Lower leg skin (tissue), 4 donors: Measurements from ENCODE around the gene NPHP3. TPM values are rescaled to one million over a fixed set of nuclear protein-coding genes. Genes with fewer than 3 reads are reported as not detected.

Experiments
- DNase-seq, 2 donors: peaks; one replicate each; pipeline ENCODE4 v3.0.0-alpha.2; 2019; ENCODE audit warnings: low spot score in 2 of 2
- H3K4me3 ChIP-seq: fragments of 200-600 bp; sonication (generic); 2 replicates; pipeline ENCODE4 v1.5.1; 2017; ENCODE audit warnings: mild to moderate bottlenecking, low read depth; ENCODE audit not compliant: poor library complexity, severe bottlenecking
- CTCF ChIP-seq, 3 donors: fragments of 450-650 bp; IDR thresholded peaks; one replicate each; pipeline ENCODE4 v1.5.1; 2016; ENCODE audit warnings: antibody characterized with exemption in 3 of 3, mild to moderate bottlenecking in 3 of 3, moderate library complexity in 2 of 3
- POLR2A ChIP-seq, 2 donors: fragments of 450-650 bp; IDR thresholded peaks; one replicate each; pipeline ENCODE4 v1.6.1; 2016 to 2017; ENCODE audit warnings: antibody characterized with exemption in 2 of 2, mild to moderate bottlenecking in 1 of 2, moderate library complexity in 1 of 2
- WGBS, 2 donors: methylation state at CpG; one replicate each; pipeline ENCODE4 v1.1.5; 2018; 5-methylcytosine and 5-hydroxymethylcytosine counted together
- intact Hi-C: fragments of 100-400 bp; cut with DNase I; formaldehyde crosslinking; loops from one replicate; pipeline ENCODE4 v1.15.0; 2023; ENCODE audit warnings: low total_unique reads
- total RNA-seq, 4 donors: library from RNA; depleted of rRNA; stranded (reverse); fragments of >200 nt; gene quantifications; one replicate each; pipeline ENCODE4 v1.1.0, GENCODE V29; 2016

The NPHP3 gene
- total RNA-seq, 4 donors from 2014 or later, result 16.3 to 37.1 (median 30.2) TPM

- no peak for DNase-seq
- H3K4me3 ChIP-seq, result no peak overlapping the region
- intact Hi-C loops, result no loop called here
- TF ChIP-seq POLR2A (IDR thresholded peaks at IDR 0.05), result no peak
These were observed 40.0 kb downstream of the NPHP3 start for GRCh38 chr3:132682201-132682600.

DNA sequence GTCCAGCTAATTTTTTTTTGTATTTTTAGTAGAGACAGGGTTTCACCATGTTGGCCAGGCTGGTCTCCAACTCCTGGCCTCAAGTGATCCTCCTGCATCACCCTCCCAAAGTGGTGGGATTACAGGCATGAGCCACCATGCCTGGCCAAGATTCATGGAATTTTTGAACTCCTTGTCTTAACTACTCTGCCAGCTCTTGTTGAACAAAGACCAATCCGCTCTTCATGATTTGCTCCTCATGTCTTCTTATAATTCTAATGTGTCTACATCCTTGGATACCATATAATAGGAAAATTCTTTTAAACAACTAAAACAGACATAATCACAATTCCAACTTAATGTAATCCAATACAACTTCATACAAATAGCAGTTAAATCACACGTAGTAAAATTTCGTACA lies 40.8 kb downstream of the NPHP3 start:
- H3K4me3 ChIP-seq, result no peak overlapping the region
- no peak for DNase-seq
- intact Hi-C loops, result no loop called here
- TF ChIP-seq POLR2A (IDR thresholded peaks at IDR 0.05) (no peak), CTCF (IDR thresholded peaks at IDR 0.05) (no peak)
- 92 to 96% methylated on average over 3 of the region's 3 CpGs for WGBS, 2 donors

GRCh38 chr3:132679911-132680310 lies 42.3 kb downstream of the NPHP3 start:
- H3K4me3 ChIP-seq, result no peak overlapping the region
- TF ChIP-seq POLR2A (IDR thresholded peaks at IDR 0.05) (no peak), CTCF (IDR thresholded peaks at IDR 0.05) (no peak)
- DNase-seq, result no peak
- intact Hi-C loops, result no loop called here
- WGBS, 2 donors, result 87 to 92% methylated on average over 5 of the region's 5 CpGs

GRCh38 chr3:132675408-132675807 lies 46.8 kb downstream of the NPHP3 start:
- DNase-seq, result no peak
- intact Hi-C loops, result no loop called here
- TF ChIP-seq CTCF (IDR thresholded peaks at IDR 0.05) (no peak), POLR2A (IDR thresholded peaks at IDR 0.05) (no peak)
- no peak overlapping the region for H3K4me3 ChIP-seq

DNA sequence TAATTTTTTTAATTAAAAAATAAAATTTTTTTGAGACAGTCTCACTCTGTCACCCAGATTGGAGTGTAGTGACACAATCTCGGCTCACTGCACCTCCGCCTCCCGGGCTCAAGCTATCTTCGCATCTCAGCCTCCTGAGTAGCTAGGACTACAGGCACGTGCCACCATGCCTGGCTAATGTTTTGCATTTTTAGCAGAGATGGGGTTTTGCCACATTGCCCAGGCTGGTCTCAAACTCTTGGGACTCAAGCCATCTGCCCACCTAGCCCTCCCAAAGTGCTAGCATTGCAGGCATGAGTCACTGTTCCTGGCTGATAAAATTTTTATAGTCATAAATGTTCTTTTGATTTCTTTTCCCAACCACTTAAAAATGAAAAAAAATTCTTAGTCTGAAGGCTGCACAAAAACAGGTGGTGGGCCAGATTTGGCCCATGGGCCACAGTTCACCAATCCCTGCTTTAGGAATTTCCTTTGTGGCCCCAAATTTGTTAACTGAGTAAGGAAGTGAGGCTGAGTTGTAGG lies 52.9 kb downstream of the NPHP3 start:
- TF ChIP-seq POLR2A (IDR thresholded peaks at IDR 0.05), result no peak
- TF ChIP-seq CTCF (IDR thresholded peaks at IDR 0.05), result no peak
- no peak overlapping the region for H3K4me3 ChIP-seq
- WGBS, 2 donors, result 66 to 84% methylated on average over 5 of the region's 5 CpGs
- intact Hi-C loops, result no loop called here
- DNase-seq, result no peak

DNA sequence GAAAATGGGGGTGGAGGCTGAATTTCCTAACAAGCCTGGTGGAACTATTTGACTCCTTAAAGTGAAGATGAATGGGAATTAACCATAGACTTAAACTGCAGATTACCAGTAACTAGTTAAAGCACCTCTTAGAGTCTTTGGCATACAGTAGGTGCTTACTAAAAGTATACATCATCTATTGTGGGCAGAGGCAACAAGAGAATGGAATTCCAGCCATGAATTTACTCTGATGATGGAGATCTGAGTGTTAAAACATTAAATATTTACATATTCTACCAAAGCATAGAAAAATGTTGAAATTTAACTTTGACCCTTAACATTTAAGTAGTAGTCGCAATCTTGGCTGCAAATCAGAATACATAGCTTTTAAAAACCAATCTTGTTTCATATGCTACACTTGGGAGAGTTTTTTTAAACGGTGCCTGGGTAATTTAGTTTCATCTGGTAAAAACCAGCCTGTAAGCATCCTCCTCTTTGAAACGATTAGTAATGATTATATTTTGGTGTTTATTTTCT lies 56.9 kb downstream of the NPHP3 start:
- no peak overlapping the region for H3K4me3 ChIP-seq
- DNase-seq, result no peak
- TF ChIP-seq CTCF (IDR thresholded peaks at IDR 0.05), result no peak
- TF ChIP-seq POLR2A (IDR thresholded peaks at IDR 0.05), result no peak
- intact Hi-C loops, result no loop called here
- WGBS, 2 donors, result 70 to 79% methylated on average over 3 of the region's 3 CpGs
